Fibroblast of skin of scalp (primary cell): Measurements from ENCODE around the gene ITGA3.

ENCODE experiments used
- DNase-seq: peaks from one replicate; pipeline ENCODE4 v3.0.0-alpha.2; 2013

ITGA3 gene

DNA sequence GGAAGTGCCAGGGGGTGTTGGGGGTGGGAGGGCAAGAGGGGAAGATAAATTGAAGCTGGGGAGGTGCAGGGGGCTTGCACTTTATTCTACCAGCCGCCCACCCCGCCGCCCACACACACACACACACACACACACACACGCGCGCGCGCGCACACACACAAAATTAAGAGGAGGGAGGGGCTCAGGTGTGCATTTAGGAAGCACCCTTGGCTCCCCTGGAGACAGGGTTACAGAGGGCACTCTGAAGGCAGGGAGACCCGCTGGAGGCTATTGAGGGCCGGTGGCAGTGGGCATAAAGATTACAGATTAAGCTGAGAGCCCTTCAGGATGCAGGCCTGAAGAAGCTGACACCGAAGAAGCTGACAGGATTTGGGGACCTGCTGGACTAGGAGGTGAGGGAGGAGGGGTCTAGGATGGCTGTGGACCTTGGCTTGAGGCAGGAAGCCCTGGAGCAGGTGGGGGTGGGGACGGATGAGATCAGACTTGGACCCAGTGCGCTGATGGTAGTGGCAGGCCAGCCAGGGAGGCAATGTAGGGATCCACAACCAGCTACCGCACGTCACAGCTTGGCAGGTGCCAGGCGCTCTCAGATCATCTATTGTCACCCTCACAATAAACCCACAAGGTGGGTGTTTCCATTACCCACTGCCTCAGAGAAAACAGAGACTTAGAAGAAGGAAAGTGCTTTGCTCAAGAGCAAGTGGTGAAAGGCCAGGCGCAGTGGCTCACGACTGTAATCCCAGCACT lies 74.8 kb downstream of the ITGA3 start:
- DNase-seq = no peak

DNA sequence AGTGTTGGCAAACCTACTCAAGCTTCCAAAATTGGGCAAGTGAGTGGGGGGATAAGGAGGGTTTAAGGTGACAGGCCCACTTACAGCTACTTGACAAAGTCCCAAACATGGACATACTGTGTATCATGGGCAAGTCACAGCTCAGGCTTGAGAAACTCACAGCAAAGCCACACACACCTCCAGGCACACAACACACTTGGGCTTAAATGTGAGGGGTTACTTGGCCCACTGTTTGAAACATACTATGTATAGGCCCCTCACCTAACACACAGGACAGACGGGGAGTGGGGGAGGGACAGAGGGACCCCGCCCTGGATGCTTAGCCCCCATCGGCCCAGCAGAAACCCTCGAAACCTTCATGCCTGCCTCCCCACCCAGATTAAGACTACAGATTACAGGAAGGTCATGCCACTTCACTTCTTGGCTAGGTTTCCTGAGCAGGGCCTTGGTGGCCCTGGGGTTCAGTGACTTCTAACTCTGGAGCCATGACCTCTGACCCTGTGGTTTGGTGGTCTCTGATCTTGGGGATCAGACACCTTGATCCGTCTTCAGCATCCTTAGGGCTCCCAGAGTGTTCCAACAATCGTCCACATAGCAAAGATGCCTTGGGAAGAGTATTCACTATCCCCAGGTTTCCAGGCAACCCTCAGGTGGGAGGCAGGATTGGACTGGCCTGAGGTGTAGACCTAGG lies 76.3 kb downstream of the ITGA3 start:
- DNase-seq = no peak

GRCh38 chr17:50133028-50133768 lies 77.3 kb downstream of the ITGA3 start:
- DNase-seq = peak; percentile 61

GRCh38 chr17:50133769-50134099 lies 77.8 kb downstream of the ITGA3 start:
- DNase-seq = no peak

GRCh38 chr17:50134206-50135110 lies 78.5 kb downstream of the ITGA3 start:
- peak; percentile 50 for DNase-seq

DNA sequence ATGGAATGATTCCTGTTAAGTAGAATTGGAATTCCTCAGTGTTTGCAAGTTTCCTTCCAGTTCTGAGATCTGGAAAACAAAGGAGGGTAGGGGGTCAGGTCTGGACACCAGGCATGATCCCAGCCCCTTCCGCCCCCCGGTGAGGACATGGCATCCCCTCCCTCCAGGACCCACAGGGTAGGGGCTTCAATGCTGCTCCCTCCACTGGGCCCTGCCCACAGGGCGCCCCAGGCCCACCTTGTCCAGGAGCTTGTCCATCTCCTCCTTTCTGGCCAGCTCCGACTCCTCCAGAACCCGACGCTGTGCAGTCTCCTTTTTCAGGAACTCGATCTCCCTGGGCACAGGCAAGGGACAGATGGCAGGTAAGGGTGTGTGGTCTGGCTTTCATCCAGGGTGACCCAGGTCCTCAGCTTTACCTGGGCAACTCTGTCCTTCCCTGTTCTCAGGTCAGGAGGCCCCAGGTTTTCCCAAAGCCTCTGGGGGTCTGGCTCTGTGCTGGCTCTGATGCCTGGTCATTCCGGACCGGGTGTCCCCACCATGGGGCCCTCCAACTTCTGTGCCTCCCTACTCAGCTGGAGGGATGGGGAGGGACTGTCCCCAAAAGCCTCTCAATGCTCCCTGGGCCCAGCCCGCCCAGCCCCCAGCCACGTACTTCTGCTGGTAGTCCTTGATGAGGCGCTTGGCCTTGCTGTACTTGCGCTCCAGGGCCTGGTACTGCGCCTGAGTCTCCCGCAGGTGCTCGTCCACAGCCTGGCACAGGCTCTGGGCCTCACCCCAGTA lies 79.6 kb downstream of the ITGA3 start:
- no peak for DNase-seq

DNA sequence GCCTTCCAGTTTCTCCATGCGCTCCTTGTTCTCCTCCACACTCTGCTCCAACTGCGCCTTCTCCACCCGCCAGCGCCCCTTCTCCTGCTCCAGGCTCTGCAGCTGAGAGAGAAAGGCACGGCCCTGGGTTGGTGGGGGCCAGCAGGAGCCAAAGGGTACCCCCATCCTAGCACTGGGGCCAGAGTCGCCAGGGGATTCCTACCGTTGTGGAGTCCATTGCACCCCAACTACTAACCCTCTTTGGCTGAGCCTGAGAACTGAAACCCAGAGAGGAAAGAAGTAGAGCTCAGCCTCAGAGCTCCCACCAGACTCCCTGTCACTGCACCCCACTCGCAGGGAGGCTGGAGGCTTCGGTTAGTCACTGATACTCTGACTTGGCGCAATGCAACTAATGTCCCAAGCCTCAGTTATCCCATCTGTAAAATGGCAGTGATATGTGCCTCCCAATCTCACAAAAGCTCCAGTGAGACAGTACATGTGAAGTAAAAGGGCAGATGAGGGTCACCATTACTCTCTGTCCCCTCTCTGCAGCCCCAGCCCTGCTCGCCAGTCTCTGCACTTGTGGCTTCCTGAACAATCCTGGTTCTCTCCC lies 80.3 kb downstream of the ITGA3 start:
- no peak for DNase-seq

DNA sequence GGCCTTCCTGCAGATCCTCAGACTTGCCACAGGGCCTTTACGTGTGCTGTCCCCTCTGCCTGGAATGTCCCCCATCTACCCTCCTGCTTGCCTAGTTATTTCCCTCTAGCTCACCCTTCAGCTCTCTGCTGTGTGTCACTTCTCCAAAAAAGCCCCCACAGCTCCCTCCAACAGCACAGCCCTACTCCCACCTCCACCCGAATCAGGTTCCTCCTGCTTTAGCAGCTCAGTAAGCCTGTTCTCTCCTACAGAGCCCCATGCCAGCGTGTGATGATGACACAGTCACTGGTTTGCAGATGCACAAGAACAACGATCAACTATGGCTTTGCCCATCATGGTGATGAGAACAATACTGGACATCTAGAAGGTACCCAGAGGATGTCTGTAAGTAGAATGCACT lies 81.1 kb downstream of the ITGA3 start:
- no peak for DNase-seq

DNA sequence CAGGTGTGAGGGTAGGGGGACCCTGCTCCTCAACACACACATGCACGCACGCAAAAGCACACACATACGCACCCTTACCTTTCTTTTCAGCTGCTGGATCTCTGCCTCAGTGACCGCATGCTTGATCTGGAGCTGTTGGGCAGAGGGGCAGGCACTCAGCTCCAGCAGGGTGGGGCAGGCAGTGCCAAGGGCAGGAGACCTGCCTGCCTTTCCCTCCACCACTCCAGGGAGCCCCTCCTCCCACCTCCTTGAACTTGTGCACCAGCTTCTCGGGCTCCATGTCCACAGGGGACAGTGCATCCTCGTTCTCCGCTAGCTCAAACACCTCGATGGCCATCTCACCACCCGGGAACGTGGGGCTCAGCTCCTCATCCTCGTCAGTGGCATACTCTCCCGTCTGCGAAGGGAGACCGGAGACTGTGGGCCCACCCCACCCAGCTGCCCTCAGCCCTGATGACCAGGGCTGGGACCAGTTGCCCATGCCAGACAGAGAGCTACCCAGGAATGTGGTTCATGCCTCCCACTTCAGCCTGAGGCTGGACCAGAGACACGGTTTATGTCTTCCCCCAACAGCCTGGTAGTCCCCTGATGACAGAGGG lies 83.4 kb downstream of the ITGA3 start:
- no peak for DNase-seq
